GM10266 (cell line): ENCODE data around the gene HEMK1.

Experiments
- DNase-seq: peaks from one replicate; pipeline ENCODE4 v3.0.0; 2012; ENCODE audit errors: extremely low spot score
- CTCF ChIP-seq: IDR thresholded peaks from 2 replicates; pipeline ENCODE4 v1.5.1; 2012; ENCODE audit warnings: mild to moderate bottlenecking, low read depth; ENCODE audit not compliant: control insufficient read depth, insufficient read depth; ENCODE audit errors: missing control alignments

The HEMK1 gene

GRCh38 chr3:50534681-50535330 is 34.5 kb upstream of the HEMK1 start:
- TF ChIP-seq CTCF: no peak

GRCh38 chr3:50536471-50537180 is 32.7 kb upstream of the HEMK1 start:
- DNase-seq: no peak
- TF ChIP-seq CTCF: no peak

More at GRCh38 chr3:50534681-50535330, 34.5 kb upstream of the HEMK1 start:
- no peak for DNase-seq

- TF ChIP-seq CTCF: no peak
- DNase-seq: no peak
These were observed 31.7 kb upstream of the HEMK1 start for GRCh38 chr3:50537421-50538129.

- no peak for TF ChIP-seq CTCF
- no peak for DNase-seq
These were observed 29.7 kb upstream of the HEMK1 start for GRCh38 chr3:50539356-50540286.

GRCh38 chr3:50542177-50543034 is 26.9 kb upstream of the HEMK1 start:
- TF ChIP-seq CTCF: peak; percentile 85
- peak; percentile 77 for DNase-seq

GRCh38 chr3:50545781-50546180 is 23.5 kb upstream of the HEMK1 start:
- no peak for TF ChIP-seq CTCF
- no peak for DNase-seq
